GM19351 (cell line): ENCODE data around the gene ZFYVE28.
"Not testable (repeated sequence)": the region's sequence is repeated elsewhere in the genome, so short reads cannot be mapped to it uniquely, and the experiment has no call there.

ENCODE experiments used
- ATAC-seq: cut with Tn5 transposase; IDR thresholded peaks from one replicate; pipeline ENCODE4 v1.9.1; 2021; ENCODE audit warnings: mild to moderate bottlenecking, moderate library complexity; ENCODE audit not compliant: unreplicated experiment

The ZFYVE28 gene

DNA sequence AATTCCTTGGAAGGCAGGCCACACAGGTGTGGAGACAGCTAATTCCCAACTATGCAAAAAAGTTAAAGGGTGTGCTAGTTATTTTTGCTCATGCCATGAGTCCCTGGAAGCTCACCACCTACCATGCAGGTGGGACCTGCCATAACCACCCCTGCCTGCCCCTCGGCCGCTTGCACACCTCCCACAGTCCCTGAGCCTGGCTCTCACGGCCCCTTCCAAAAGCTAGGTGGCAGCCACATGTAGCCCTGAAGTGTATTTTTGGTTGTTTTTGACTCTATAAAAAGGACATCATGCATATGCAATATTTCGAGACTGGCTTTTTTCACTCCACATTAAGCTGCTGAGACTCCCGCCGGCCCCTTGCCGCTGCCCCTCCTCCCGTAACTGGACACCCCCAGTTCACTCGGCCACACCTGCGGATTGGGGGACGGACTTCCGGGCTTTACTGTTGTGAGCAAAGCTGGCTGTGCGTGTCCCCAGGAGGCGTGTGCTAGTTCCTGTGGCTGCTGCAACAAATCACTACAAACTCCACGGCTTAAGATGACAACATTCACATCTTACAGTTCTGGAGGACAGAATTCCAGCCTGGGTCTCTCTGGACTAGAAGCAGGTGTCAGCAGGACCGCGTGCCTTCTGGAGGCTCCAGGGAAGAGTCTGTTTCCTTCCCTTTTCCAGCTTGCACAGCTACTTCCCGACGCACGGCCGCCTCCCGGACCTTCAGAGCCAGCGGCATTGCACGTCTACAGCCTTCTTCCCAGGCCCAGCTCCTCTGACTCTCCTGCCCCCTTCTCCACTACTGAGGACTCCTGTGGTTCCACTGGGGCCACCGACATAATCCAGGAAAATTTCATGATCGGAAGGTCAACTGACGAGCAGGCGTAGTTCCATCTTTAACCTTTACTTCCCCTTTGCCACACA, 24.8 kb downstream of the ZFYVE28 start:
- ATAC-seq = no peak

- no peak for ATAC-seq
Measured at GRCh38 chr4:2390784-2391421, 27.5 kb downstream of the ZFYVE28 start.

- ATAC-seq = no peak
Measured at GRCh38 chr4:2390146-2390545, 28.3 kb downstream of the ZFYVE28 start.

GRCh38 chr4:2389691-2390090, 28.8 kb downstream of the ZFYVE28 start:
- ATAC-seq = no peak

DNA sequence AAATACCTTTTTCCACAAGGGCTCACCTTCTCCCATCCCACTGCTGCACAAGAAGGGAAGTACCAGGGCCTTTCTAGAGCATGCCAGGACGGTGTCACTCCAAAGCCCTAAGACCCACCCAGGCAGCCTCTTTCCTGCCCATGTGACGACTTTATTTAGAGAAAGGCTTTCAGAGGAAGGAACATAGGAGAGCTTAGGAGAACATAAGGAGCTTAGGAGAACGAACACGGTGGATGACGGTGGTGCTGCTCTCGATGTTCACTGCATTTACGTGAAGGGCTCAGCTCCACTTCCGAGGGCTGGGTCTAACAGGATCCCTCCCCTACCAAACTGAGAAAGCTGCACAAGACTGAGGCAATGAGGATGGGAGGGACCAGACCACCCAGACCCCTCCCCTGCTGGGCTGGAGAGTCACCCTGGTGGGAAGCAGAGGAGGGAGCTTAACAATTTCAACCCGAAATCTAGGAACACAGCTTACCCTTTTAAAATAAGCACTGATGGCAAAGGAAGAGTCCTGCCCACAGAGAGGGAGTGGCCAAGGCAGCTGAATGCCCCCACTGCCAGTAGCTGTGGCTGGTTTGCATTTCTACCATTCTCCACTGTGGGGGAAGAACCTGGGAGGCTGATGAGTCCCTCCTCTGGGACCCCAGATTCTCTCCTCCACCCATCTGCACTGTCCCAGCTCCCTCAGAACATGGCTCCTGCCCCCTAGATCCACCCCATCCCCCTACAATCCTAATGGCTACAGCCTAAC, 29.8 kb downstream of the ZFYVE28 start:
- ATAC-seq = no peak

- ATAC-seq = no peak
Measured at GRCh38 chr4:2387829-2388228, 30.6 kb downstream of the ZFYVE28 start.

GRCh38 chr4:2387218-2387617, 31.2 kb downstream of the ZFYVE28 start:
- ATAC-seq = no peak

GRCh38 chr4:2386717-2387116, 31.7 kb downstream of the ZFYVE28 start:
- no peak for ATAC-seq

GRCh38 chr4:2385516-2385915, 32.9 kb downstream of the ZFYVE28 start:
- ATAC-seq = no peak

DNA sequence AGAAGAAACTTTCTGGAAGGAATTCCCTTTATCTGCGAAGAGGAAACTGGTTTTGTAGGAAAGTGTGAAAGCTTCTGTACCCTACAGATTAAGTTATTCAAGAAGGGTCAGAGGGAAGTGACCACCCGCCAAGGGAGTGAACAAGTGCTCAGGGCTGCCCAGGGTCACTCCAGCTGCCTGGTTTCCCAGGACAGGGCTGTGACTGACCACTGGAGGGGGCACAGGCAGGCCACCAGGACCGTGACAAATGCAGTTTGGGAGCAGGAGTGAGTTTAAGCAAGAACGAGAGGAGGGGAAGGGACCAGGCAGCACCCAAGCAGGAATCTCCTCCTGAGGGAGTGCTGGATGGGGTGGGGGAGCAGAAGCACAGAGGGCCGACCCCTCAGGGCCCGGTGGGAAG, 34.2 kb downstream of the ZFYVE28 start:
- ATAC-seq = no peak

DNA sequence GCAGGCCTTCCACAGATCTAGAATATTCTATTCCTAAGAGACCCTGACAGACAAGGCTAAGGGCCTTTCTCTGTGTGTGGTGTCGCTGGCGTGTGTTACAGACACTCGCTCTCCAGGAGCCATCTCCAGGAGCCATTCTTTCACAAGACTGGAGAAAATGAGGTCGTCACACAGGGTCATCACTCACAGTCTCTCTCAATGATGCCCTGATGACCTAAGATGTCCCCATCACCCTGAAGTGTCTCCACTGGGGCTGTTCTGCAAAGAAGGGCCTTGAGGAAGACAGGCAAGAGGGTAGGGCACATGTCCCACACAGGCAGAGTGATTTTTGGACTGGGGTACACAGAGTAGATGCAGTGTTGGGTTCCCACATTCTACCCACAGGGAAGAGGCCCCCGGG, 34.7 kb downstream of the ZFYVE28 start:
- no peak for ATAC-seq

DNA sequence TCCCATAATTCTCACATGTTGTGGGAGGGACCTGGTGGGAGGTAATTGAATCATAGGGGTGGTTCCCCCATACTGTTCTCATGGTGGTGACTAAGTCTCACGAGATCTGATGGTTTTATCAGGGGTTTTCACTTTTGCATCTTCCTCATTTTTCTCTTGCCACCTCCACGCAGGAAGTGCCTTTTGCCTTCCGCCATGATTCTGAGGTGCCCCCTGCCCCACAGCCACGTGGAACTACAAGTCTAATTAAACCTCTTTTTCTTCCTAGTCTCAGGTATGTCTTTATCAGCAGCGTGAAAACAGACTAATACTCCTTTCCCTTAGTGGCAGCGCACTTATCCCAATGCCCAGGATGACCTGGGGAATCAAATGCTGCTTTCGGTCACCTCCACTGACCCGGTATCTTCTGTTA, 35.2 kb downstream of the ZFYVE28 start:
- ATAC-seq = not testable (repeated sequence)

DNA sequence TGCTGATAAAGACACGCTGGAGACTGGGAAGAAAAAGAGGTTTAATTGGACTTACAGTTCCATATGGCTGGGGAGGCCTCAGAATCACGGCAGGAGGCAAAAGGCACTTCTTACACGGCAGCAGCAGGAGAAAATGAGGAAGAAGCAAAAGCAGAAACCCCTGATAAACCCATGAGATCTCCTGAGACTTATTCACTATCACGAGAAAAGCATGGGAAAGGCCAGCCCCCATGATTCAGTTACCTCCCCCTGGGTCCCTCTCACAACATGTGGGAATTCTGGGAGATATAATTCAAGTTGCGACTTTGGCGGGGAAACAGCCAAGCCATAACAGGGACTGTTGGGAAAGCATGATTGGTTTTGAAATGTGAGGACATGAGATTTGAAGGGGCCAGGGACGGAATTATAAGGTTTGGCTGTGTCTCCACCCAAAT, 35.7 kb downstream of the ZFYVE28 start:
- ATAC-seq = not testable (repeated sequence)

- ATAC-seq = not testable (repeated sequence)
Measured at GRCh38 chr4:2380589-2380988, 37.9 kb downstream of the ZFYVE28 start.

DNA sequence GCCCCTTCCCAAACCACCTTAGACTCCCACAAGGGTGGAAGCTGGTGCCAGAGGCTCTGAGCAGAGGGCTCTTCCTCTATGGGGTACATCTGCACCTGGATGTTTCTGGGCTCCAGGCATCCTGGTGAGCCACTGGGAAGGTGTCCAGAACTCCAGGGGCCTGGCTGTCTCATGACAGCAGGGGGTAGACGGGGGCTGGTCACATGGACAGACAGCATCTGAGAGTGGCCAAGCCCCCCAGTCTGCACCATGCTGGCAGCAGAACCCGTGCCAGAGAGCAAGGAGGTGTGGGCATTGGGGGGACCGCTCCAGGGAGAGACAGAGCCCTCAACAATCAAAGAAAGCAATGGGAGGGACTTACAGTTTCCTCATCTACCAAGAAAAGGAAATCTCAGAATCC, 39.5 kb downstream of the ZFYVE28 start:
- ATAC-seq = no peak

DNA sequence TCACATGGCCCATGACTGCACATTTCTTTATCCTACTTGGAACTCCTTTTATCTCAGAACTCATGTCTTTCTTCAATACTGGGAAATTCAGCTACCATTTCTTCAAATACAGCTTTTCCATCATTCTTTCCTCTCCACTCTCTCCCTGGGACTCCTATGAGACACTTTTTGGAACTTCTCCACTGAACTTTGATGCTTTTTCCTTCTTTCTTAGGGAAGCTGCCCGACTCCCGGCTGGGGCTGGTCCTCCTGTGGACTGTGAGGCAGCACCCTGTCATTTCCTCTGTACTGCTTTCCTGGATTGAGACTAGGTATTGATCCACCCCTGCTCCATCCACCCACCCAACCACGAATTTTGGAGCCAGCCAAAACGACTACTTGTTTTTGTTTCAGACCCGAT, 40.0 kb downstream of the ZFYVE28 start:
- ATAC-seq = no peak

DNA sequence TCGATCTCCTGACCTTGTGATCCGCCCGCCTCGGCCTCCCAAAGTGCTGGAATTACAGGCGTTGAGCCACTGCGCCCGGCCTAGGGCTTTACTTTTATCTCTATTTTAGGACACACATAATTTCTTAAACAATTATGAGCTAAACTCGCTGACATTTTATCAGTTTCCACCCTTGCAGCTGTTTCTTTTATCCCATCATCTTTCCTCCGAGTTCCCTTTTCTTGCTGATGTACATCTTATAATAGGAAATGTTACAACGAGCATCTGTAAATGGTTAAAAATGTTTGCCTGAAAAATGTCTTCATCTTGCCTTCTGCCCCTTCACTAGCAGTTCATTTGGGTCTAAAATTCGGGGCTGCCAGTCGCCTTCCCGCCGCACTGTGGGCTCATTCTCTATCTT, 41.2 kb downstream of the ZFYVE28 start:
- no peak for ATAC-seq

DNA sequence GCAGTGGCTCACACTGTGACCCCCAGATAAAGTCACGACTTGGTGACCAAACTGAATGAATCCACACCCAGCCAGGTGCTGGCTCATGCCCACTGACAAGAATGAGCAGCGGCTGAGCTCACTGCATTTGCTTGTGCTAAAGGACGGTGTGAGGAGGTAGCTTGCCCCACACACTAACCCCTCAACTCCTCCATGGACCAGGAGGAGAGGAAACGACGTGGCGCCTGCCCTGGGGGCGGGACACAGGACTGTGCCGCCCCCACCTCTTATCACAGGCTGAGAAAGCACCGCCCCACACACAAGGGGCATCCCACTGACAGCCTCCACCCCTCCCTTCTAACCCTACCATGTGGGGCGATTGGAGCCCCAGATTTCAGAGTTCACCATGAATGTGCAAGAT, 43.0 kb downstream of the ZFYVE28 start:
- ATAC-seq = no peak

GRCh38 chr4:2373532-2373931, 44.9 kb downstream of the ZFYVE28 start:
- ATAC-seq = no peak

GRCh38 chr4:2372488-2373030, 45.9 kb downstream of the ZFYVE28 start:
- ATAC-seq = no peak

- ATAC-seq = no peak
Measured at GRCh38 chr4:2371765-2372487, 46.5 kb downstream of the ZFYVE28 start.
